Activated B cell treated with CpG ODN at 0.5 μM for 24 hours (primary cell): ENCODE data around the gene TXK. TPM values are rescaled to one million over a fixed set of nuclear protein-coding genes. Genes with fewer than 3 reads are reported as not detected.

Experiments
- ATAC-seq: fragments of 200-7000 bp; cut with Tn5 transposase; one replicate; pipeline ENCODE4 v1.10.0; 2021; ENCODE audit warnings: low read depth, mild to moderate bottlenecking, moderate library complexity
- CTCF ChIA-PET: fragments of 350-600 bp; sonication (Branson Sonifier 250); formaldehyde crosslinking; loops from one replicate; lab custom pipeline; 2021; ENCODE audit warnings: antibody characterized with exemption; lab: Charles Lee
- POLR2A ChIA-PET: fragments of 350-600 bp; sonication (Branson Sonifier 250); formaldehyde crosslinking; loops from one replicate; lab custom pipeline; 2021; ENCODE audit warnings: antibody characterized with exemption; lab: Charles Lee
- DNase-seq: peaks from one replicate; pipeline ENCODE4 v3.0.0; 2022
- H3K27ac Mint-ChIP-seq: one replicate; pipeline ENCODE4 v1.8.0; 2020; ENCODE audit warnings: mixed read lengths
- H3K27me3 Mint-ChIP-seq: one replicate; pipeline ENCODE4 v1.8.0; 2021; ENCODE audit warnings: mixed read lengths
- H3K36me3 Mint-ChIP-seq: one replicate; pipeline ENCODE4 v1.8.0; 2021; ENCODE audit warnings: low read depth, mixed read lengths
- H3K4me1 Mint-ChIP-seq: one replicate; pipeline ENCODE4 v1.8.0; 2021; ENCODE audit warnings: mixed read lengths
- H3K4me3 Mint-ChIP-seq: one replicate; pipeline ENCODE4 v1.8.0; 2020; ENCODE audit warnings: mild to moderate bottlenecking, mixed read lengths
- H3K9me3 Mint-ChIP-seq: one replicate; pipeline ENCODE4 v1.8.0; 2020; ENCODE audit warnings: mixed read lengths
- intact Hi-C: fragments of 100-400 bp; cut with micrococcal nuclease; formaldehyde crosslinking; loops from one replicate; pipeline ENCODE4 v1.15.1; 2024
- total RNA-seq: library from RNA; stranded (reverse); gene quantifications from 2 replicates; pipeline ENCODE4 v1.2.3, GENCODE V29; 2022
- TF ChIP-seq, protein P1 (sequence below): fragments of 200-600 bp; IDR thresholded peaks from one replicate; pipeline ENCODE4 v1.8.0; 2022; ENCODE audit warnings: antibody characterized with exemption, mild to moderate bottlenecking

Gene TXK
- total RNA-seq, 1 donor from 2014 or later, result 1.7 TPM

DNA sequence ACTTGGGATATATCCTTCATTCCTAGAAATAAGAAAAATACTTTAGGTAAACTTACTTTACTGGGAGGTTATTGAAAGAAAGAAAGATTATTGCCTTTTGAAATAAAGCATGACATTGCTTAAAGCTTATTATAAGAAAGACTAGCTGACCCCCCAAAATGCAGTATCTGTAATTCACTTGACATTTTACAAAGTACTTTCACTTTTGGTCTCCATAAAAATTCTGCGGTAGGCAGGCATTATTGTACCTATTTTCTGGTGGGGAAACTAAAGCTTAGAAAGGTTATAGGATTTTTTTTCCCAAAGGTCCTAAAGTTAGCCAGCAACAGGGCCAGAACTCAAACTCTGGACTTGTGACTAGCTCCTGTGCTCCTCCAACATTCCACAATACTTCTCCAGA lies 29.7 kb upstream of the TXK start:
- Mint-ChIP-seq H3K27ac (no peak overlapping the region), H3K9me3 (no peaks in the 10 kb centered on the region), H3K36me3 (peaks cover 58% of the 10 kb centered on the region), H3K4me3 (no peak overlapping the region), H3K27me3 (no peaks in the 10 kb centered on the region), H3K4me1 (no peaks in the 10 kb centered on the region)
- TF ChIP-seq, protein P1, sequence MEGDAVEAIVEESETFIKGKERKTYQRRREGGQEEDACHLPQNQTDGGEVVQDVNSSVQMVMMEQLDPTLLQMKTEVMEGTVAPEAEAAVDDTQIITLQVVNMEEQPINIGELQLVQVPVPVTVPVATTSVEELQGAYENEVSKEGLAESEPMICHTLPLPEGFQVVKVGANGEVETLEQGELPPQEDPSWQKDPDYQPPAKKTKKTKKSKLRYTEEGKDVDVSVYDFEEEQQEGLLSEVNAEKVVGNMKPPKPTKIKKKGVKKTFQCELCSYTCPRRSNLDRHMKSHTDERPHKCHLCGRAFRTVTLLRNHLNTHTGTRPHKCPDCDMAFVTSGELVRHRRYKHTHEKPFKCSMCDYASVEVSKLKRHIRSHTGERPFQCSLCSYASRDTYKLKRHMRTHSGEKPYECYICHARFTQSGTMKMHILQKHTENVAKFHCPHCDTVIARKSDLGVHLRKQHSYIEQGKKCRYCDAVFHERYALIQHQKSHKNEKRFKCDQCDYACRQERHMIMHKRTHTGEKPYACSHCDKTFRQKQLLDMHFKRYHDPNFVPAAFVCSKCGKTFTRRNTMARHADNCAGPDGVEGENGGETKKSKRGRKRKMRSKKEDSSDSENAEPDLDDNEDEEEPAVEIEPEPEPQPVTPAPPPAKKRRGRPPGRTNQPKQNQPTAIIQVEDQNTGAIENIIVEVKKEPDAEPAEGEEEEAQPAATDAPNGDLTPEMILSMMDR, result no peak
- intact Hi-C loops, result no loop called here
- ATAC-seq (no peak), DNase-seq (no peak)
- POLR2A ChIA-PET, result no interaction called here
- CTCF ChIA-PET, result no interaction called here

DNA sequence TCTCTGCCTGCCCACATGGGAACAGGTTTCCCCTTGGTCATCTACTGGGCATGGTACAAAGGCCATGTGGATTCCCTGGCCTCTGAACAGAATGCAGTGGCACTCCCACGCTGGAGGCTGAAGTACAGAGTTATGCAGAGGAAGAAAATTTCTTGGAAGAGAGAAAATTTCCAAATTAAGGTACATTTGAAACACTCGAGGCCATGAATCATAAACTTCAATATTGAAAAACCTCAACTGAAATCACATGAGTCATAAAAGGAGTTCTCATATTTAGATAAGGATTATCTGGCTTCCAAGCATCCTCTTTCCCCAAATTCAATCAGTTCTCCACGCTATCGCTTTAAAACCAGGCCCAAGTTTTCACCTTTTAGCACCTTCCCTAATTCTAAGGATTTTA lies 28.1 kb upstream of the TXK start:
- no peak overlapping the region for H3K27ac Mint-ChIP-seq

DNA sequence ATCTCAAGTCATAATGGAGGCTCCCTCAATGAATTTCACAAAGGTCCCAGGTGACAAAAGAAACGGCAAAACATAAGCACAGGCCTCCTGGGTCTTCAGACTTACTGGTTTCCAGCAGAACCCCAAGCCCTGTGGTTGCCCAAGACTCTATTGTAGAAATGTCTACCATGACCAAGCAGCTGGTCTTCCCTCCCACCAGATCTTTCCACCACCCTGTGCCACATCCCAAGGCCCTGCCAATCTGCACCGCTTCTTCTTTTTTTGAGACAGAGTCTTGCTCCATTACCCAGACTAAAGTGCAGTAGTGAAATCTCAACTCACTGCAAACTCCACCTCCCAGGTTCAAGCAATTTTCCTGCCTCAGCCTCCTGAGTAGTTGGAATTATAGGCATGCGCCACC lies 23.2 kb upstream of the TXK start:
- H3K9me3 Mint-ChIP-seq, result peaks cover 21% of the 10 kb centered on the region
- intact Hi-C loops, result no loop called here
- H3K4me1 Mint-ChIP-seq, result no peaks in the 10 kb centered on the region
- peaks cover 74% of the 10 kb centered on the region for H3K36me3 Mint-ChIP-seq
- ATAC-seq (no peak), DNase-seq (no peak)
- H3K27ac Mint-ChIP-seq, result no peak overlapping the region
- H3K27me3 Mint-ChIP-seq, result no peaks in the 10 kb centered on the region
- TF ChIP-seq, protein P1, result no peak
- ChIA-PET POLR2A (interaction anchor here (0.6 kb wide), 1 partner anchor 50 kb away, joined by 4 read pairs; no protein-coding TSS in a partner anchor), CTCF (no interaction called here)
- H3K4me3 Mint-ChIP-seq, result no peak overlapping the region

More for the DNA sequence above, 28.1 kb upstream of the TXK start:
- Mint-ChIP-seq H3K36me3 (peaks cover 55% of the 10 kb centered on the region), H3K4me1 (no peaks in the 10 kb centered on the region), H3K9me3 (peaks cover 2% of the 10 kb centered on the region), H3K27me3 (no peaks in the 10 kb centered on the region), H3K4me3 (no peak overlapping the region)
- ATAC-seq (no peak), DNase-seq (no peak)
- ChIA-PET POLR2A (no interaction called here), CTCF (no interaction called here)
- TF ChIP-seq, protein P1, result no peak
- intact Hi-C loops, result no loop called here

DNA sequence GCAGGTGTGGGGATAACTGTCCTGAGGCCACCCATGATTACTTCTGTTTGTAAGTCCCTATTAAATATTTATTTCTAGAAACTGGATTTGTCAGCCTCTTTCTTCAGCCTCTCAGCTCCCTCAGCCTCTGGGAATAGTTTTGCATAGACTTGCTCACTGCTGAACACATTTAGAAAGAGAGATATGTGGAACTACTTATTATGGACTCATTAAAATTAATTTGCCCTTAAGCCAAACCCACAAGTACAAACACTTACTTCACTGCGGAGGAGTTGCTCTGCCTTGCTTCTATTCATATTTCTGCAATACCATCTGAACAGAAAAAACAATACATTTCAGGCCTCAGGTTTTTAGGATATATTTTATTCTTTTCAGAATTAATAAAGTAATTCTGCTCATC lies 22.4 kb upstream of the TXK start:
- CTCF ChIA-PET, result no interaction called here
- Mint-ChIP-seq H3K9me3 (peaks cover 21% of the 10 kb centered on the region), H3K4me1 (no peaks in the 10 kb centered on the region), H3K27me3 (no peaks in the 10 kb centered on the region), H3K36me3 (peaks cover 70% of the 10 kb centered on the region), H3K27ac (no peak overlapping the region), H3K4me3 (no peak overlapping the region)
- TF ChIP-seq, protein P1, result no peak
- intact Hi-C loops, result no loop called here
- DNase-seq, result no peak
- ATAC-seq, result no peak
- POLR2A ChIA-PET, result no interaction called here

DNA sequence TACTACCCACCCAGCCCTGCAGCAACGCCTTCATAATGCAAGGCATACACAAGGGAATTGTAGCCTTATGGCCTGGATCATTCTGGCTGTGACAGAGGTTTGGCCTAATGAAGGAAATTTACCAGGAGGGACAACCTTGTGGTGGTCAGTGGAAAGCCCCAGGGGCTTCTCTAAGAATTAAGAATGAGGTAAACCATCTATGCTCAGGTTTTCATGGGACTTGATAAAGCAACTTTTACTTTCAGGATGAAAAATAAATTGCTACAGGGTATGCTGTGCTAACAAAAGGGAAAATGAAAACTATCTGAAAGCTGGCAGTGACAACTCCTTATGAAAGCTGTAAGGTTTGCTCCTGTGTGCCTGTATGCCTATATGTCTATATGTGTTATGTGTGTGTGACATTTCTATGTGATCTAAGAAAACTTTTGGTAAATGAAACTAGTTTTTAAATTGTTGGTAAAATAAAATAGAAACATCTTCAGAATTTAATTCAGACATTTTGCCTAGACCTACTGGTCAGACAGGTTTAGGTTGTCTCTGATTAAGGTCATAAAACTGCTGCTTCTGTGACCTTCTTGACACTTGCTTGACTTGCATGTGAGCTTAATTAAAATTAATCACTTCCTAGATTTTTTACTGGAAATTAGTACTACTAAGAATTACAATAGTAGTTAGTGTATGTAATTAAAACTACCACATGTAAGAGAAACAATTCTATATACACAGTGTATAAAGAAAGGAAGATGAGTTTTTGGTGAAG lies 19.9 kb upstream of the TXK start:
- TF ChIP-seq, protein P1, result no peak
- H3K4me1 Mint-ChIP-seq, result no peaks in the 10 kb centered on the region
- ChIA-PET CTCF (no interaction called here), POLR2A (no interaction called here)
- no peak for DNase-seq
- H3K27me3 Mint-ChIP-seq, result no peaks in the 10 kb centered on the region
- peaks cover 78% of the 10 kb centered on the region for H3K36me3 Mint-ChIP-seq
- intact Hi-C loops, result no loop called here
- ATAC-seq, result no peak
- H3K9me3 Mint-ChIP-seq, result peaks cover 21% of the 10 kb centered on the region
- no peak overlapping the region for H3K4me3 Mint-ChIP-seq
- no peak overlapping the region for H3K27ac Mint-ChIP-seq
